HepG2 (cell line): Measurements from ENCODE around the gene AXIN1.

Experiments used
- FOXM1 ChIP-seq: sonication (generic); formaldehyde crosslinking; IDR thresholded peaks from 2 replicates; pipeline ENCODE4 v1.5.0; 2020; ENCODE audit warnings: missing genetic modification reagents
- KMT2A ChIP-seq: sonication (generic); formaldehyde crosslinking; IDR thresholded peaks from 2 replicates; pipeline ENCODE4 v1.4.0; 2020; ENCODE audit warnings: missing genetic modification reagents
- RAD51 ChIP-seq: fragments of 450-650 bp; IDR thresholded peaks from 2 replicates; pipeline ENCODE4 v1.6.1; 2016; ENCODE audit warnings: borderline replicate concordance
- SP4 ChIP-seq: sonication (generic); formaldehyde crosslinking; IDR thresholded peaks from 2 replicates; pipeline ENCODE4 v1.8.1; 2023; ENCODE audit warnings: mild to moderate bottlenecking, missing genetic modification reagents
- TRIM22 ChIP-seq: fragments of 450-650 bp; IDR thresholded peaks from 2 replicates; pipeline ENCODE4 v1.6.1; 2017
- ZNF10 ChIP-seq: sonication (generic); formaldehyde crosslinking; IDR thresholded peaks from 2 replicates; pipeline ENCODE4 v1.4.0; 2020; ENCODE audit warnings: mild to moderate bottlenecking, low read depth, missing genetic modification reagents, borderline replicate concordance
- ZNF350 ChIP-seq: sonication (generic); formaldehyde crosslinking; IDR thresholded peaks from 2 replicates; pipeline ENCODE4 v1.4.0; 2020; ENCODE audit warnings: mild to moderate bottlenecking, low read depth, missing genetic modification reagents, borderline replicate concordance
- ZNF501 ChIP-seq: sonication (generic); formaldehyde crosslinking; IDR thresholded peaks from 2 replicates; pipeline ENCODE4 v1.5.1; 2020; ENCODE audit warnings: mild to moderate bottlenecking, moderate library complexity, missing genetic modification reagents
- TF ChIP-seq, protein P1 (sequence below): IDR thresholded peaks from 2 replicates; pipeline ENCODE4 v1.6.1; 2016; ENCODE audit warnings: missing compliant biosample characterization, missing genetic modification reagents, borderline replicate concordance

GRCh38 chr16:340370-341091 is 12.0 kb downstream of the AXIN1 start:
- no peak for TF ChIP-seq ZNF10 (CRISPR knock-in tag)
- TF ChIP-seq SP4 (CRISPR knock-in tag), result no peak
- TF ChIP-seq FOXM1, result no peak
- no peak; the same call in 1 of the 2 replicates for TF ChIP-seq ZNF501 (CRISPR knock-in tag)
- TF ChIP-seq RAD51, result no peak
- no peak for TF ChIP-seq KMT2A (CRISPR knock-in tag)
- TF ChIP-seq, protein P1, sequence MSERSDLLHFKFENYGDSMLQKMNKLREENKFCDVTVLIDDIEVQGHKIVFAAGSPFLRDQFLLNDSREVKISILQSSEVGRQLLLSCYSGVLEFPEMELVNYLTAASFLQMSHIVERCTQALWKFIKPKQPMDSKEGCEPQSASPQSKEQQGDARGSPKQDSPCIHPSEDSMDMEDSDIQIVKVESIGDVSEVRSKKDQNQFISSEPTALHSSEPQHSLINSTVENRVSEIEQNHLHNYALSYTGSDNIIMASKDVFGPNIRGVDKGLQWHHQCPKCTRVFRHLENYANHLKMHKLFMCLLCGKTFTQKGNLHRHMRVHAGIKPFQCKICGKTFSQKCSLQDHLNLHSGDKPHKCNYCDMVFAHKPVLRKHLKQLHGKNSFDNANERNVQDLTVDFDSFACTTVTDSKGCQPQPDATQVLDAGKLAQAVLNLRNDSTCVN (CRISPR knock-in tag), result no peak
- no peak for TF ChIP-seq TRIM22
- no peak for TF ChIP-seq ZNF350 (CRISPR knock-in tag)
